IMR-90 (cell line): ENCODE data around the gene TMPRSS11E. TPM values are rescaled to one million over a fixed set of nuclear protein-coding genes. Genes with fewer than 3 reads are reported as not detected.
"Not testable (repeated sequence)": the region's sequence is repeated elsewhere in the genome, so short reads cannot be mapped to it uniquely, and the experiment has no call there.

ENCODE experiments used
- ATAC-seq: fragments of 200-7000 bp; cut with Tn5 transposase; 2 replicates; pipeline ENCODE4 v1.9.1; 2020; ENCODE audit warnings: low read depth, mild to moderate bottlenecking, moderate library complexity
- BruUV-seq: library from RNA; stranded (reverse); fragments of 400-500 nt; replicated peaks from 2 replicates; lab custom pipeline; 2021; lab: Mats Ljungman, UMichigan
- CTCF ChIA-PET: fragments of 300-600 bp; formaldehyde crosslinking; extraction: SDS; loops from one replicate; lab custom pipeline; 2021; ENCODE audit warnings: antibody characterized with exemption; lab: Yijun Ruan, JAX
- POLR2A ChIA-PET: fragments of 300-600 bp; sonication (Branson Sonifier 250); formaldehyde crosslinking; loops from one replicate; lab custom pipeline; 2022; ENCODE audit warnings: antibody characterized with exemption; ENCODE audit not compliant: unreplicated experiment; lab: Charles Lee
- DNase-seq: peaks from one replicate; pipeline ENCODE4 v3.0.0; 2013
- H2AFZ ChIP-seq: replicated peaks from 2 replicates; pipeline ENCODE3; 2013; ENCODE audit warnings: low read length, mild to moderate bottlenecking; ENCODE audit not compliant: poor library complexity
- H2AK5ac ChIP-seq: 2 replicates; pipeline ENCODE4 v1.6.1; 2013; ENCODE audit warnings: low read depth, low read length, inconsistent platforms
- H2AK9ac ChIP-seq: replicated peaks from 2 replicates; pipeline ENCODE3; 2013; ENCODE audit warnings: mild to moderate bottlenecking, low read depth, low read length, moderate library complexity; ENCODE audit not compliant: poor library complexity
- H2BK120ac ChIP-seq: 2 replicates; pipeline ENCODE4 v1.6.1; 2013; ENCODE audit warnings: low read depth, low read length, inconsistent platforms
- H2BK15ac ChIP-seq: 3 replicates; pipeline ENCODE4 v1.6.1; 2013; ENCODE audit warnings: low read depth, low read length, inconsistent platforms
- H2BK20ac ChIP-seq: 2 replicates; pipeline ENCODE4 v1.6.1; 2013; ENCODE audit warnings: low read depth, mild to moderate bottlenecking, inconsistent platforms, low read length, moderate library complexity
- H2BK5ac ChIP-seq: 2 replicates; pipeline ENCODE4 v1.6.1; 2013; ENCODE audit warnings: mild to moderate bottlenecking, low read depth, low read length, inconsistent platforms; ENCODE audit not compliant: poor library complexity, severe bottlenecking
- H3K14ac ChIP-seq: replicated peaks from 2 replicates; pipeline ENCODE4 v1.6.1; 2013; ENCODE audit warnings: low read depth, low read length, inconsistent platforms
- H3K18ac ChIP-seq: 2 replicates; pipeline ENCODE4 v1.6.1; 2013; ENCODE audit warnings: low read depth, low read length, control low read depth
- H3K23ac ChIP-seq: 2 replicates; pipeline ENCODE4 v1.6.1; 2013; ENCODE audit warnings: low read depth, low read length, inconsistent platforms
- H3K27ac ChIP-seq: 2 replicates; pipeline ENCODE4 v1.5.1; 2013; ENCODE audit warnings: mild to moderate bottlenecking, control low read depth, low read length; ENCODE audit not compliant: insufficient read depth
- H3K27me3 ChIP-seq: 2 replicates; pipeline ENCODE4 v1.6.1; 2013; ENCODE audit warnings: low read length; ENCODE audit not compliant: control insufficient read depth, insufficient read depth
- H3K36me3 ChIP-seq: 2 replicates; pipeline ENCODE4 v1.6.1; 2013; ENCODE audit warnings: low read length, mixed read lengths; ENCODE audit not compliant: control insufficient read depth, insufficient read depth
- H3K4ac ChIP-seq: 2 replicates; pipeline ENCODE4 v1.6.1; 2013; ENCODE audit warnings: low read depth, low read length, inconsistent platforms
- H3K4me1 ChIP-seq: 2 replicates; pipeline ENCODE4 v1.6.1; 2013; ENCODE audit warnings: low read length, mixed read lengths; ENCODE audit not compliant: control insufficient read depth, insufficient read depth
- H3K4me2 ChIP-seq: 2 replicates; pipeline ENCODE4 v1.6.1; 2013; ENCODE audit warnings: low read depth, mild to moderate bottlenecking, control low read depth, low read length, moderate library complexity
- H3K4me3 ChIP-seq: 2 replicates; pipeline ENCODE4 v1.5.1; 2013; ENCODE audit warnings: low read depth, mild to moderate bottlenecking, control low read depth, low read length, moderate library complexity; ENCODE audit not compliant: insufficient read depth
- H3K56ac ChIP-seq: 2 replicates; pipeline ENCODE4 v1.6.1; 2013; ENCODE audit warnings: low read length, inconsistent platforms; ENCODE audit not compliant: insufficient read depth; ENCODE audit errors: extremely low read depth
- H3K79me1 ChIP-seq, 2 experiments: 2 replicates each; pipeline ENCODE4 v1.6.1; 2013; ENCODE audit warnings: low read length in 2 of 2, inconsistent platforms in 1 of 2, low read depth in 1 of 2
- H3K9ac ChIP-seq: 2 replicates; pipeline ENCODE4 v1.6.1; 2013; ENCODE audit warnings: low read depth, low read length, control low read depth
- H3K9me1 ChIP-seq: 2 replicates; pipeline ENCODE4 v1.6.1; 2013; ENCODE audit warnings: low read length, inconsistent platforms; ENCODE audit not compliant: insufficient read depth
- H3K9me3 ChIP-seq: 2 replicates; pipeline ENCODE4 v1.6.1; 2013; ENCODE audit warnings: low read length; ENCODE audit not compliant: control insufficient read depth, insufficient read depth
- H4K20me1 ChIP-seq: 2 replicates; pipeline ENCODE4 v1.6.1; 2013; ENCODE audit warnings: low read length, inconsistent platforms; ENCODE audit not compliant: insufficient read depth
- H4K5ac ChIP-seq: 2 replicates; pipeline ENCODE4 v1.6.1; 2013; ENCODE audit warnings: mild to moderate bottlenecking, low read depth, low read length, control low read depth
- H4K8ac ChIP-seq, 2 experiments: 2 replicates each; pipeline ENCODE4 v1.6.1; 2013; ENCODE audit warnings: low read depth in 2 of 2, low read length in 2 of 2, control low read depth in 1 of 2, inconsistent platforms in 1 of 2
- H4K91ac ChIP-seq: 2 replicates; pipeline ENCODE4 v1.6.1; 2013; ENCODE audit warnings: low read depth, low read length, inconsistent platforms; ENCODE audit not compliant: insufficient read depth
- WGBS, 2 experiments: methylation state at CpG; one replicate each; pipeline versions ENCODE4 v1.1.5 to v1.1.7; 2013; ENCODE audit warnings: missing lambda C conversion rate in 2 of 2; ENCODE audit not compliant: insufficient read length in 1 of 2; ENCODE audit errors: extremely low coverage in 2 of 2; 5-methylcytosine and 5-hydroxymethylcytosine counted together
- dilution Hi-C: fragments of 300-500 bp; cut with HindIII; formaldehyde crosslinking; loops from one replicate; pipeline ENCODE4 v1.14.3; 2018; ENCODE audit warnings: low sequenced_read_pairs; ENCODE audit not compliant: unreplicated experiment
- in situ Hi-C: fragments of 300-500 bp; cut with MboI; formaldehyde crosslinking; loops from 3 replicates; pipeline ENCODE4 v1.14.3; 2019; ENCODE audit warnings: low sequenced_read_pairs, inconsistent platforms, mixed read lengths
- intact Hi-C: fragments of 100-400 bp; cut with micrococcal nuclease; formaldehyde crosslinking; loops from 2 replicates; pipeline ENCODE4 v1.10.0; 2022
- polyA plus RNA-seq, 3 experiments: library from polyadenylated mRNA; depleted of rRNA; stranded (reverse); fragments of >200 nt; gene quantifications; 2 replicates each; pipeline ENCODE4 v1.2.3, GENCODE V29; 2012; ENCODE audit warnings: low replicate concordance in 1 of 3
- total RNA-seq: library from RNA; depleted of rRNA; stranded (reverse); fragments of >200 nt; gene quantifications from 2 replicates; pipeline ENCODE4 v1.2.3, GENCODE V29; 2012

TMPRSS11E gene
- total and polyA plus RNA-seq, 2 of the 4 experiments (the other 2 are of a cell fraction), result not detected

- POLR2A ChIA-PET, H2BK5ac ChIP-seq, H3K4ac ChIP-seq, H3K4me2 ChIP-seq, H2BK20ac ChIP-seq, H3K9me1 ChIP-seq, dilution Hi-C loops, H2BK120ac ChIP-seq, H3K18ac ChIP-seq, H2BK15ac ChIP-seq, in situ Hi-C loops, H3K27ac ChIP-seq, ATAC-seq, H3K23ac ChIP-seq, BruUV-seq, H3K27me3 ChIP-seq, CTCF ChIA-PET, H4K8ac ChIP-seq, DNase-seq, H3K4me1 ChIP-seq, H3K79me1 ChIP-seq, H3K56ac ChIP-seq, H3K14ac ChIP-seq, H4K91ac ChIP-seq, H2AFZ ChIP-seq, H3K36me3 ChIP-seq, H3K9ac ChIP-seq, H4K20me1 ChIP-seq, intact Hi-C loops, H2AK9ac ChIP-seq, H3K9me3 ChIP-seq, H3K4me3 ChIP-seq, H4K5ac ChIP-seq, H2AK5ac ChIP-seq: not testable (repeated sequence)
- no CpG with 5 or more reads among the region's 10 CpGs for WGBS, 2 experiments
Observed at GRCh38 chr4:68407015-68407867, 40.0 kb upstream of the TMPRSS11E start.
